ENCODE data around the gene DIS3. TPM values are rescaled to one million over a fixed set of nuclear protein-coding genes. Genes with fewer than 3 reads are reported as not detected.
"Not testable (repeated sequence)": the region's sequence is repeated elsewhere in the genome, so short reads cannot be mapped to it uniquely, and the experiment has no call there.

The DIS3 gene
- 10 to 100 TPM; 21.7 to 23.9 TPM for total RNA-seq
- long read RNA-seq, full-length matches to known transcripts = 4 of 7 reads
- long read RNA-seq, partial matches to known transcripts = 3 of 7 reads
- long read RNA-seq, other reads (novel, unspliced or antisense) = 0 of 7 reads

GRCh38 chr13:72781451-72782439 lies at the start of gene DIS3, which contains the start of gene PIBF1:
Gene DIS3, minus strand, starts transcription at chr13:72781900. Its CDS starts 68 bp downstream, at chr13:72781832.
Gene PIBF1, plus strand, starts transcription at chr13:72782133. Its CDS starts 1,337 bp downstream, at chr13:72783470.
- ATAC-seq (peak; percentile 99), DNase-seq (peak; percentile 96 to 98)
- intact Hi-C loops (cut with DNase I, micrococcal nuclease) = no loop called here

GRCh38 chr13:72823724-72824123 lies 42.0 kb upstream of the DIS3 start:
- no peak for ATAC-seq
- DNase-seq = no peak
- intact Hi-C loops (cut with DNase I, micrococcal nuclease) = no loop called here

DNA sequence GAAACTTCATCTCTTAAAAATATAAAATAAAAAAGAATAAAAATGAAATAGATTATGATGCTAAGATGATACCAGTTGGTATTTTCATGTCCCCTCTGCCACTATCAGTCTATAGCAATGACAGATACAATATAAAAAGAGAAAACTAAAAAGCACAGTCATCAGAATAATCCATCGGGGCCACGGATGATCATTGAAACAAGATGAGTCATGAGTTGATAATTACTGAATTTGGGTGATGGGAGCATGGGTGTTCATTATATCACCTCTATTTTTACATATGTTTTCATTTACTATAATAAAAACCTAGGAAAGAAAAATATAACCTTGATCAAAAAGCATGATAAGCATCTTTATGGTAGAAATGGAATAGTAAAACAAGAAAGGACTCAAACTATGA lies 41.4 kb upstream of the DIS3 start:
- peak; percentile 70 for ATAC-seq
- intact Hi-C loops (cut with DNase I, micrococcal nuclease) = no loop called here

GRCh38 chr13:72820898-72821279 lies 39.2 kb upstream of the DIS3 start:
- DNase-seq = no peak
- no peak for ATAC-seq
- intact Hi-C loops (cut with DNase I, micrococcal nuclease) = no loop called here

More for the DNA sequence above, 41.4 kb upstream of the DIS3 start:
- no peak for DNase-seq

DNA sequence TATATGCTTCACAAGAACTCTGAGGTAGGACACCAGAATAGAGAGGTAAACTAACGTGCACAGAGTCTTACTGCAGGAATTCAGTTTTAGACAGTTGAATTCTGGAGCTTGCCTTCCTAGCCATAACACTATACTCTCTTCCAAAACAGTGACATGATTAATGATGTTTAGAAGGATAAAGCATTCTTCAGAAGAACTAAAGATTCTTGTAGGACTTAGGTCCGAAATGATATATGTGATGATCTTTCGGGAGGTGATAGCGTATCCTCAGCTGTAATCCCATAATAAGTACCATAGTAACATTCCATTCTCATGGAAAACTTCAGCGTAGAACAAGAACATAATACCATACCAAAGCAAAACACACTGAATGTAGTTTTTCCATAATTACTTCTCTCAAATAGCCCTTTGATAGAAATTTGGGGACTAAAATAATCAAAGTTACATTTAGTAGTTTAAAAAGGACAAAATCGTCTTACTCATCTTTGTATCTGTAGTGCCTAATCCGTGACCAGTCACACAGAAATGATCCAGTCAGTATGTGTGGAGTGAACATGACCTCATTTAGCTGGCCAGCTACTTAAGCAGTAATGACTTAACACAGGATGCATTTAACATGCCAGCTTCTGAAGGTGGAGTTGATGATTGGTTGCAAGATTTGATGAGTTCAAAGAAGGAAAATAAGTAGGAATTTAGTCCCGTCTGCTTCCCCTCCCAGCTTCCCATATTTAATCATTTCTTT lies 38.6 kb upstream of the DIS3 start:
- ATAC-seq (no peak), DNase-seq (no peak)
- intact Hi-C loops (cut with DNase I, micrococcal nuclease) = no loop called here

DNA sequence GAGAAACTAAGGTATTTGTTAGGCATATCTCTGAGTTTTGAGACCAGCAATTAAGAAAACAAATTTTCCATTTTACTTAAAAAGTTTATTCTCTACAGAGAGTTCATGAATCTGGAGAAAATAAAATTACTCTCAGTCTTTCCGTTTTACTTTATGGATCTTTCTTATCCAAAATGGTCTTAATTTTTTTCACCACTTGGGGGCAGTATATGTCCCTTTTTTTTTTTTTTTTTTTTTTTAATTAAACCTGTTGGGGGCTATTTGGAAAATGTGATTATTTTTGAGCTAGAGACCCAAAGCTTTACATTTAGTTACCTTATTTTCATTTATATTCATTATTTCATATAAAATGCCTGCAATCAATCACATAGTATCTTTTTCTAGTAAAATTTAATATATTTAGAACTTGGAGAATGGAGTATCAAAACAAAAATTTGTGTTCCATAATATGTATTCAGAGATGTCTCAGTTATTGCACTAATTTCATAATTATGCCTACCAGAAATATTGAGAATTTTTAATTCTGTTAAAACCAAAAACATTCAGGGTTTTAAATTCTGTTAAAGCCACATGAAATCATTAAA lies 27.3 kb upstream of the DIS3 start:
- ATAC-seq (peak; percentile 34), DNase-seq (no peak)
- intact Hi-C loops (cut with DNase I, micrococcal nuclease) = loop anchor here in 1 of 2 donors (10.0 kb wide), 1 partner anchor 906 kb away; no protein-coding TSS in a partner anchor

DNA sequence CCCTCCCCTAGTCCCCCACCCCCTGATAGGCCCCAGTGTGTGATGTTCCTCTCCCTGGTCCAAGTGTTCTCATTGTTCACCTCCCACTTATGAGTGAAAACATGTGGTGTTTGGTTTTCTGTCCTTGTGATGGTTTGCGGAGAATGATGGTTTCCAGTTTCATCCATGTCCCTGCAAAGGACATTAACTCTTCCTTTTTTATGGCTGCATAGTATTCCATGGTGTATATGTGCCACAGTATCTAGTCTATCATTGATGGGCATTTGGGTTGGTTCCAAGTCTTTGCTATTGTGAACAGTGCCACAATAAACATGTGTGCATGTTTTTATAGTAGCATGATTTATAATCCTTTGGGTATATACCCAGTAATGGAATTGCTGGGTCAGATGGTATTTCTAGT lies 24.8 kb upstream of the DIS3 start:
- intact Hi-C loops (cut with DNase I, micrococcal nuclease) = loop anchor here in 1 of 2 donors (10.0 kb wide), 1 partner anchor 908 kb away; no protein-coding TSS in a partner anchor
- not testable (repeated sequence) for ATAC-seq, DNase-seq

DNA sequence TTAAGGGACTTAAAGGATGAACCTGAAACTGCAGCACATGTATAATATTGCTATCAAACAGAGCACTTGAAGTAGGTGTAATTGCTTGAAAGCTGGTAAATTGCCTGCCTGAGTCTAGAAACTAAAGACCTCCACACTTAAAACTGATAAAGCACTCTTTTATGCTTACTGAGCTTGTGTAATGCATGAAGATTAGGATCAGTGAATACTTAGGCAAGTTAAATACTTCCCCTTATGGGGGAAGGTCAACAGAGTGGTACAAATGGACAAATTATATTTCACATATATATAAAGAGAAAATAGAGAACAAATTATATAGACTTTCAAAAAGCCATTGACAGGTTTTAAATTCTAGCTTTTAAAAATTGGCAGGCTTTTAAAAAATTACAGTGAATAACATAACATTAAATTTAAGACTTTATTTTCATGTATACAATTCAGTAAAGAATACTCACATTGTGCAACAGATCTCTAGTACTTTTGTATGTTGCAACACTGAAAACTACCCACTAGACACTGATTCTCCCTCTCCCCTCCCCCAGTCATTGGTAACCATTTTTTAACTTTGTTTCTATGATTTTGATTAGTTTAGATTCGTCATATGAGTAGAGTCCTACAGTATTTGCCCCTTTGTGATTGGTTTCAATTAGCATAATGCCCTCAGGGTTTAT lies 24.1 kb upstream of the DIS3 start:
- intact Hi-C loops (cut with DNase I, micrococcal nuclease) = loop anchor here in 1 of 2 donors (10.0 kb wide), 1 partner anchor 909 kb away; no protein-coding TSS in a partner anchor
- no peak for ATAC-seq

DNA sequence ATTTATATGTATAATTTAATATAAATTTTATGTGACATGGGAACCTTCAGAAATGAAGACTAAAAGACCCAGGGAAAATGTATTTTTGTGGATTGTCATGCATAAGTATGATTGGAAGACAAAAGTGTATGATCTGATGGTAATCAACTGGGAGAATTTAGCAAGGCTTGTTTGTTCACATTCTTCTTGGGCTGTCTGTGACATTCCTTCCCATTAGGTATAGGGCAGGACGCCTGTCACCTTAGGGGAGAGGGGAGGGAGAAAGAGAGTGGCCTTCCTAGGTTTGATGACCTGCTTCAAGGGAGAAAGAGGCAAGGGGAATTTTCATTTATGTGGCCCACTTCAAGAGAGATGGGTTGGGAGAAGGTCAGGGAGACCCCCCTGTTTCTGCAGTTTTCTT lies 22.6 kb upstream of the DIS3 start:
- ATAC-seq (no peak), DNase-seq (no peak)
- intact Hi-C loops (cut with DNase I, micrococcal nuclease) = loop anchor here in 1 of 2 donors (10.0 kb wide), 1 partner anchor 910 kb away; no protein-coding TSS in a partner anchor

More for the DNA sequence above, 24.1 kb upstream of the DIS3 start:
- DNase-seq = no peak

GRCh38 chr13:72798817-72799216 lies 17.1 kb upstream of the DIS3 start:
- DNase-seq (no peak), ATAC-seq (no peak)
- intact Hi-C loops (cut with DNase I, micrococcal nuclease) = no loop called here

- no peak for ATAC-seq
- no peak for DNase-seq
- intact Hi-C loops (cut with DNase I, micrococcal nuclease) = no loop called here
These were observed 10.9 kb upstream of the DIS3 start for GRCh38 chr13:72792640-72793039.

DNA sequence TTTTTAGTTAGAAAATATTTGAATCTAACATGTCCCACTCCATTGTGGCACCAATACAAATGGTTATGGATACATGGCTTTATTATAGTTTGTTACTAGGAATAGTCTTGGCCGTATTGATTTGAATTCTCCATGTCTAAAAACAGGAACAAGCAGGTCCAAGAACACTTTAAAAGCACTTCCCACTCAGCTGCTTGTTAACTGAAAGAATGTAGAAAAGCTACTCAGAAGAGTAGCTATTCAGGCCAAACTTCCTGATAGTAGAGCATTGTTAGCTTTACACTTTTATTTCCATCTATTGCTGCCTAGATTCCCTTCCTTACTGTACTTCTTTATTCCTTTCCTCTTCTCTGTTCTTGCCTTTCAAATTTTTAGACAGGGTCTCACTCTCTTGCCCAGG lies 7.1 kb upstream of the DIS3 start:
- ATAC-seq (no peak), DNase-seq (no peak)
- intact Hi-C loops (cut with DNase I, micrococcal nuclease) = no loop called here

- intact Hi-C loops (cut with DNase I, micrococcal nuclease); ATAC-seq; DNase-seq: not testable (repeated sequence)
These were observed 3.0 kb upstream of the DIS3 start for GRCh38 chr13:72784679-72785078.

GRCh38 chr13:72782717-72783116 lies 1.0 kb upstream of the DIS3 start:
- intact Hi-C loops (cut with DNase I, micrococcal nuclease) = no loop called here
- ATAC-seq (no peak), DNase-seq (no peak)

DNA sequence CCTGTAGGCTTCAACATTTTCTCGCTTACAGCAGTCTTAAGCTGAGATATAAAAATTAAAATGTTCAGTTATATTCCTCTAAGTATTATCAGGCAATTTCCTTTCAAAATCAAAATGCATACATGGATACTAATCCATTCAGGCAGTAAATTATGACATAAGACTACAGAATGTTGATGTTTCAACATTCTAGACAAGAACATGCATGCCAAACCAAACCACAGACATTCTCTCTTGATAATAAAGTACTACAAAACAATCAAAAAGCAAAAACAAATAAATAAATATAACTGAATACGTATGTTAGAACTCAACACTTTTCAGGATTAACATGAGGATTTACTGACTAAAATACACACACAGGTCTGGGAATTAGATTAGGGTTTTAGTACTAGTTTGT lies 7.7 kb downstream of the DIS3 start:
- no peak for DNase-seq
- no peak for ATAC-seq
- intact Hi-C loops (cut with DNase I, micrococcal nuclease) = no loop called here

GRCh38 chr13:72763411-72763810 lies 18.3 kb downstream of the DIS3 start:
- ATAC-seq (no peak), DNase-seq (no peak)
- intact Hi-C loops (cut with DNase I, micrococcal nuclease) = no loop called here

GRCh38 chr13:72760189-72760588 lies 21.5 kb downstream of the DIS3 start:
- DNase-seq (no peak), ATAC-seq (no peak)
- intact Hi-C loops (cut with DNase I, micrococcal nuclease) = no loop called here

GRCh38 chr13:72757792-72758535 lies 23.7 kb downstream of the DIS3 start:
- intact Hi-C loops (cut with DNase I, micrococcal nuclease) = no loop called here
- no peak for ATAC-seq
- DNase-seq = no peak

Data from left colon (tissue), 2 donors.